HG02759 (cell line): ENCODE results near the gene BRF1.

Source experiments
- ATAC-seq: cut with Tn5 transposase; IDR thresholded peaks from one replicate; pipeline ENCODE4 v1.9.1; 2021; ENCODE audit warnings: mild to moderate bottlenecking, moderate library complexity; ENCODE audit not compliant: unreplicated experiment

Gene BRF1

DNA sequence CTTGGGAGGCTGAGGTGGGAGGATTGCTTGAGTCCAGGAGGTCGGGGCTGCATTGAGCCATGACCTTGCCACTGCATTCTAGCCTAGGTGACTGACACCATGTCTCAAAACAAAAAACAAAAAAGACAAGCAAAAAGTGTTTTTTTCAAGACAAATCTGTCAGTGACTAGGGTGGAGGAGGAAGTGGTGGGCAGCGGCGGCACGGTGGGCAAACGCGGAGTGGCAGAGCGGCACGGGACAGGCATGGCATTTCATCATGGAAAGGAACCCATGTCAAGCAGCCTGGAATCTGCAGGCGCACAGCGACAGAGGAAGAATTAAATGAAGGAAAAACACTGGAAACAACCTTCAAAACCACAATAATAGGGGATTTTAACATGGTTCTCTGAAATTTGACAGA is 56.5 kb downstream of the BRF1 start:
- no peak for ATAC-seq

DNA sequence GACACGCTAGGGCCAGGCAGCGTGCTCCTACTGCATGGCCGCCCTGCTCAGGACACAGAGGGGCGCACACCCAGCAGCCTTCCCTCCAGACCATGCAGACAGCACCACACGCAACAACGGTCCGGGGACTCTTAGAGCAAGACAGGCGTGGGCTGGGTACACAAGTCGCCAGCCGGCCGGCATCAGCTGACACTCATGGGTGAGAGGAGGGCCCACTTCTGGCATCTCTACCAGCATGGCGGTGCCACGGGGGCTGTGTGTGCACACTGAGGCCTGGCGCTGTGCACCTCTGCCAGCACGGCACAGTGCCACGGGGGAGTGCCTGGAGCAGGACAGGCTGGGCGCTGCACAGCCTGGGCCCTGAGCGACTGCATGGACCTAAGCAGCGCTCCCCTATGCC is 59.2 kb downstream of the BRF1 start:
- no peak for ATAC-seq

DNA sequence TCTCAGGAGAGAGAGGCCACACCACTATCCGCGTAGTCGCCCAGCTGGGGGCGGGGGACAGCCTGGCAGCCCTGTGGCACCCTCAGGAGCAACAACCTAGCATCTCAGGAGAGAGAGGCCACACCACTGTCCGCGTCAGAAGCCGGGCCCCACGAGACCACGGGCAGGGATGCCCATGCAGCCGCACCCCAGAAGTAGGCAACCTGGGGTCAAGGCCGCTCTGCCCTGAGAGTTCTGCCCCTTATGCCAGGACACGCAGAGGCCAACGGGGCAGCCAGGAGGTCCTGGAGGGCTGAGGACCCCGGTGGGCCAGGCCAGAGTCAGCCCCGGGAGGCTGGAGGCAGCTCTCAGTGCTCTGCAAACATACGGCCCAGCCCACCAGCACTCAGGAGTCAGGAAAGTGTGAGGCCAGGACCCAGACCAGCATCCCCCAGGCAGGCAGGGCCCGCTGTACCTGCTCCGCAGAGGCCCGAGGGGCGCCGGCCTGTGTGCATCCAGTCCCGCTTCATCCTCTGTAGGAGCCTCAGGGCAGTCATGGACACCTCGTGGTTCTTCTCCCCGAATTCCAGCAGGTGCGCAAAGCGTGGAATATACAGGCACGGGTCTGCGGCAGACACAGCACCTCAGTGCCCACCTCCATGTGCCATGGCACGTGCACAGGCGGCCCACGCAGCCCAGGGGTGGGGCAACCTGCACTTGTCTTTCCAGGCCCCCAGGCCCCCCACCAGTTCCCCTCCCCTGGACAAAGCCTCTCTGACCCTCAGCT is 59.8 kb downstream of the BRF1 start:
- ATAC-seq, result no peak

DNA sequence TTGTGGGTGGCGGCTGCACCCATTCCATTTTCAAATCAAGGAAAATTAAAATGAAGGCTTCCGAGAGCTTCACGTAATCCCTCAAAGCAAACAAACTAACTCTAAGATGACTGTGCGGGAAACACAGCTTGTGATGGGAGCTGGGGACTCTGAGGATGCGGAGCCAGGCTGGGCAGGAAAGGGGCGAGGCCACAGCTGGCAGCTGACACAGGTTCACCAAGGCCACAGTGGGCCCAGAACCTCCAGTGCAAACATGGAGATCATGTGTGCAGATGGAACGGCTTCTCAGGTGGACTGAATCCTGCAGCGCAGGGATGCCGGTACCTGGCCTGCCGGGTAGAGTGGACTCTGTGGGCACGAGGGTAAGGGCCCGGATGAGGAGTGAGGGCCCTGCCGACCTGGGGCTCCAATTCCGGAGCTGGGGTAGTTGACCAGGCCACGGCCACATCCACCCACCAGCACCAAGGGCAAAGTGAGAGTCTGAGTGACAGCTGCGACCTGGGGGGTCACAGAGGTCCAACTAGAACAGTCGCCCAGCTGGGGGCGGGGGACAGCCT is 71.6 kb downstream of the BRF1 start:
- no peak for ATAC-seq

DNA sequence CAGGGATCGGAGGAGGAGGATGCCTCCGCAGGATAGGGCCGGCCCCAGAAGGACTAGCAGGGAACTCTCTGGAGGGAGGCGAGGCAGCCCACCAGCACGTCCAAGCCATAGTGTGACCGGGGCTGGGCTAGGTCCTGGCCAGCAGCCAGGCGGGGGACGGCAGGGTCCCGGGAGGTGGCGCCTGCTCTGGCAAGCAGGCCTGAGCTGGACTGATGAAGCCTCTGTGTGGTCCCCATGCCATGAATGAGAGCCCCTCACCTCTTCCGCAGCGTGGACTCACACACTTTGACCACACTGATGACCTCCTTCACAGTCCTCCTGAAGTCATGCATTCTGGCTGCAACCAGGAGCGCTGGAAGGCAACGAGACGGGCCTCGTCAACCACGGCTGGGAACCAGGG is 72.2 kb downstream of the BRF1 start:
- ATAC-seq, result no peak

DNA sequence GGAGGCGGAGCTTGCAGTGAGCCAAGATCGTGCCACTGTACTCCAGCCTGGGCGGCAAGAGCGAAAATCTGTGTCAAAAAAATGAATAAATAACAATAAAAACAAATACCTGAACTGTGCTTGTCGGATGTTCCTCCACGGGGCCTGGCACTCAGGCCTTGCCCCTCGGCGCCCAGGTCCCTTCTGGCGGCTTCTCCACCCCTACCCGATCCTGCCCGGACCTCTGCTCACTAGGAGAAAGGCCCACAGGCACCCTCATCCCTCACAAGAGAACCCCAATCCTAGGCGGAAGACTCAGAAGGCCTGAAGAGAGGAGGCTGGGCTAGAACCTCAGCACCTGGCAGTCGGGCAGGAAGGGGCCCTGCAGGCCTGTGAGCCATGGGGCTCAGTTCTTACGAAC is 73.5 kb downstream of the BRF1 start:
- ATAC-seq, result no peak

DNA sequence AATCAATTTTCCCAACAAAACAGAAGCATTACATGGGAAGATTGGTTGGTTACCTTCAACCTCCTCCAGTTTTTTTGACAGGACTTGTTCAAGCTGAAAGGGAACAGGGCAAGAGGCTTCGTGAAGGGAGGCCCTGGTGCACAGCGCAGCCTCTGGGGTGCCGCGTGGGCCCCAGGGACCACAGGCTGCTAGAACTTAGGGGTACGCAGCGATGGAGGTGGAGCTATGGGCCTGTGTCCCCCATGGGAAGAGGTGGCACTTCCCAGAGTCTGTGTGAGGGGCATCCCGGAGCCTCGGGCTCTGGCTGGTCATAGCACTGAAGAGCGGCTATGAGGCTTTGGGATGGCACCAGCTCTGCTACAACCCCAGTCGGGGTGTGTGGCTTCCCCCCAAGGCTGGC is 74.6 kb downstream of the BRF1 start:
- no peak for ATAC-seq

DNA sequence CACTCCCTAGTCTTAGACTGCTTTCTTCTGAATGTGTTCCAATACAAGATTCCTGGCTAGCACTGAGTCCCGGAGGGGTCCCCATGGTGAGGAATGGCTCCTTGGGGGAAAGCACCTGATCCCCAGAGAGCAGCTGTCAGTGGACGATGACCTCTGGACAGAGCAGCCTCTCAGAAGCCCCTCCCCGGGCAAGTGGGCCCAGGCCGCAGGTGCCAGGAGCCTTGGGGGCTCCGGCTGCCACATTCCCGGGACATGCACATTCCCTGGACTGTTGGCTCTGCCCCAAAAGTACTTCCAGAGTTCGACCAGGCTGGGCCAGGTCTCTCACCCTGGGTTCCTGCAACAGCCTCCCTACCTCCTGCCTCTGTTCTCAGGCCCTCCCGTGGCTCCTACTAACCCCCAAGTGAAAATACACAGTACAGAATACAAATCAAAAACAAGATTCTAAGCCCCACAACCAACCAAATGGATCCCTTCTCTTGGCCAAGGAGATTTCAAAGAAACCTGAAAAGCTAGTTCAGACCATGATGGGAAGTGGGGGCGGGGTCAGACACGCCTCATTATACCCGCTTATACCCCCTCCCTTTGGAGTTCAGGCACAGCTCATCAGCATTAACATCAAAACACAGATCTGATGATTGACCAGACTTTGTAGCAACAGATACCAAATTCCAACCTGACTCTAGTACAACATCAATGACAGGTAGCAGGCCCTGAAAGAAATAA is 75.8 kb downstream of the BRF1 start:
- no peak for ATAC-seq

DNA sequence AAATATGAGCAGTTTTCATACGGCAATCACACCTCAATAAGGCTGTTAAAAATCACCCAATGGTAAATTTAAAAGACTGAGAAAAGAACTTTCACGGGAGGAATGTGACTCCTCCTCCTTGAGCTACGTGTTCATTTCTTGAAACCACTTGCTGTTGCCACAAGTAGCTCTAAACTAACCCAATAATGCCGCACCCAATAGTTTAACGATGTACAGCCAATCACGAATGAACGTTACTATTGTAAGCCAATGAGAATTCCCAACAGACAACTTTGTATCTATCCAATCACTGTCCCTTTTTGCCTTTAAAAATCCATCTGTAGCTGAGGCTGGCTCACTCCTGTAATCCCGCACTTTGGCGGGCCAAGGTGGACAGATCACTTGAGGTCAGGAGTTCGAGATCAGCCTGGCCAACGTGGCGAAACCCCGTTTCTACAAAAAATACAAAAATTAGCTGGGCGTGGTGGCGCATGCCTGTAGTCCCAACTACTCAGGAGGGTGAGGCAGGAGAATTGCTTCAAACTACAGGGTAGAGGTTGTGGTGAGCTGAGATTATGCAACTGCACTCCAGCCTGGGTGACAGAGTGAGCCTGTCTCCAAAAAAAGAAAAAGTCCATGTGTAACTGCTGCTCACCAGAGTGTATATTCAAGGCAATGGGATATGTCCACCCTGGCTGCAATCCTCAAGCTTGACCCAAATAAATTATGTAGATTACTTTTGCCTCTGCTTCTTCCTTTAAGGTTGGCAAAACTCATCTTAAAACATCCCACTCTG is 76.8 kb downstream of the BRF1 start:
- no peak for ATAC-seq

DNA sequence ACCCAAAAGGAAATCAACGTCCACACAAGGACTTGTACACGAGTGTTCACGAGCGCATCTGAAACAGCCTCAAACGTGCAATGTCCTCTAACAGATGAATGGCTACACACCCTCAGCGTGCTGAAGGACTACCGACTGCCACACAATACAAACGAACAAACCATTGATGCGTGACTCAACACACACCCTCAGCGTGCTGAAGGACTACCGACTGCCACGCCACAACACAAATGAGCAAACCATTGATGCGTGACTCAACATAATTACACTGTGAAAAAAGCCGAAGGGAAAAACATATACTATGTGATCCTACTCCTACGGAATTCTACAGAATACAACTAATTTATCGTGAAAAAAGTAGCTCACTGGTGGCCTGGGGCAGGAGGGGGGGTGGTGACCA is 77.5 kb downstream of the BRF1 start:
- ATAC-seq, result no peak

DNA sequence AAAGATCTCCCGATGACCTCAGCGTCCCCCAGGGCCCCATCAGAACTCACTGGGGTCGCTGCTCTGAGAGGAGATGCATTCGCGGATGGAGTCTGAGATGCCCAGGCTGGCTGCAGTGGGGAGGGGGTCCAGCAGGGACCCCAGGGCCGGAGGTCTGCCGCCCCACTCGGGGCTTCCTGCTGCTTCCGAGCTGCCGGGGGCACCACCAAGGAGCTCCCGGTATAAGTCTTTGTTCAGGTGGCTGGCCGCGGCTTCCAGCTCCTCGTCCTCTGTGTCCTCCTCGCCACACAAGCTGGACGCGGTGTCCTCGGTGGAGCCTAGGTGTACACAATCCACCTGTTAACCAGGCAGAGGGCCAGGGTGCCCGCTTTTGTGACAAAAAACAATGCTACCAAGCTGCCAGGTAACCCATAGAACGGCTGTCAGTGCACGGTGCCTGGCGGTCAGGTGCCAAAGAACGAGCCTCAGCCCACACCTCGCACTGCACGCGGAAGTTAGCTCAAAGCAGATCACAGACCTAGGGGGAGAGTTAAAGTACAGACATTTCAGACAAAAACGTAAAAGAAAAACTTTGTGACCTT is 79.1 kb downstream of the BRF1 start:
- ATAC-seq, result no peak

DNA sequence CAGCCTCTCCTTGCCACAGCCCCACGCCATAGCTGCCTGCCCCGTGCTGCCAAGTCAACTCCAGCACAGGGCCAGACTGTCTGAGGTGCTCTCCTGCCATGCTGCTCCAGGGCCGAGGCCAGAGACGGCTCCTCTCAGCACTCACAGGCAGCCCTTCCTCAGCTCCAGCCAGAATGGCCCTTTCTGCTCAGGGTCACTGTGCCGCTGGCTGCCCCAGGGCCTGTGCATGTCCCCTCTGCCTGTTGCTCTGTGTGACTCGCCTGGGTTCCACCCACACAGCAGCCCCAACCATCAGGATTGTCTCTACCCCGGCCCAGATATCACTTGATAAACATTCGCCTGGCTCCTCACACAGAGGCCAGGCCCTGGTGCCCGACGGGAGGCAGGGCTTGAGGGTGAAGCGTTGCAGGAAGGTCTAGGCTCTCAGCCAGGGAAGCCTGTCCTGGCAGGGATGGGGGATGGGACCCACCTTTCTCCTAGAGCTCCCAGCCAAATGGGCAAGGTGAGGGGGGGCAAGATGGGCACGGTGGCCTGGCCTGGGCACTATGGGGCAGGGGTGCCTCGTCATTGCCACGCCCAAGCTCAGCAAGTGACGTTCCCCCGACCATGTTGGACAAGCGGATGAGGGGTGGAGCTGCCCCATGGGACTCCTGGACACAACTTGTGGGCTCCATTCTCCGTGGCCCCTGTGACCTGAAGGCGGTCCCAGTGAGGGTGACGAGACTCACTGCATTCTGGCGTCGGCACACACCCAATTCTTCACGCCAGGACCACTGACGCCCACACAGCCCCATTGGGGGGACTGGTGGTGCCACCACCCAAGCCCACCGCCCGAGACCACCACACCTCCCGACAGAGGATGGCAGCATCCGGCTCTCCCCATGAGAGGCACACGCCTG is 79.9 kb downstream of the BRF1 start:
- ATAC-seq, result no peak

DNA sequence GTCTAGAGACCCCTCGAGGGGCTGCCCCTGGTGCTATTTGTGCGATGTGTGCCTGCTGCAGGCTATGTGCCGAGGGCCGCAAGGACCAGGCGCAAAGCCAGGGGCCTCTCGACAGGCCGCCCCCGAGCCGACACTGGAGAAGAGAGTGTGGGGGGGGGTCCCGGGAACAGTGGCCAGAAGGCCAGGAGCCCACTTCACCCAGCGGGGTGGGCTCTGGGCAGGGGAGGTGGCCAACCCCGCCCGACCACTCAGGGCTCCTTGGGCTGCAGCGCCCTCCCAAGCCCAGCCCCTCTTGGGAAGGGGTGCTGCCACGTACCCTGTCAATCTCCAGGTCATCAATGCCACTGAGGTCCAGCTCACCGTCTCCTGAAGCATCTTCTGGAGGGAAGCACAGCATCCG is 81.0 kb downstream of the BRF1 start:
- no peak for ATAC-seq

DNA sequence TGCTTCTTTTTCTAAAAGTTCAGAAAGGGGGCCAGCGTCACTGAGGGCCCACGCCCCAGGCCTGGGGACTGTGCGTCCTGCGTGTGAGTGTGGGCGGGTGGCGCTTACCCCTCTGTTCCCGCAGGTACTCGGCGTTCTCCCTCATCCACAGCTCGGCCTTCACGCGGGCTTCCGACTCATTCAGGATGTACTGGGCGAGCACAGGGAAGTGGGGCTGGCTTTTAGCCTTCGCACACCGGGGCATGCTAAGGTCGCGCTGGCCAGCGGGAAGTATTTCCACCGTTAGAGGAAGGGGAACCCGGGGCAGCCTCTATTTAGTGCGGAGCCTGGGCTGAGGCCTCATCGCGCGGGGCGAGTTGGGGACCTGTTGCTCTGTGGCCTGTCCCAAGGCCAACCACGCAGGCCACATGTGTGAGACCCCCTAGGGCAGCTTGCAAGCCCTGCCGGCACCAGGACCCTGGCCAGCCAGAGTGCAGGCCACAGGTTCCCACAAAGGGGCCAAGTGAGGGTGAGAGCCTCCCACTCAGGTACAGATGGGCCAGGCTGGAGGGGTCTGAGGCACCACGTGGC is 81.7 kb downstream of the BRF1 start:
- ATAC-seq, result no peak

DNA sequence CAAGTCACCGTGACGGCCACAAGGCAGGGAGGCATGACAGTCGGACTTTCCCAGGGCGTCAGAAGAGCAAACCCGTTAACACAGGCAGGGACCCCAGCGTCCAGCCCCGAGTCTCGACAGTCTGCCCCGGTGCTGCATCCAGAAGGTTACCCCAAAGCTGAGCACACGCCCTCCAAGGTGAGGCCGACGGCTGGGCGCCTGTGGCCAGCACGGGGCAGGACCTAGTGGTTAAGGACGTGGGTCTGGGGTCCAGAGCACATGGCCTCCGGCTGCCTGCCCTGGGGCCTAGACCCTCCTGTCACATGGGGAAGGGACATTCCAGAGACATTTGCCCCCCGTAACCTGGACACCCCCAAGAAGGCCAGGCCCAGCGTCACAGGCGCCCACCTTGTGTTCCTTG is 82.2 kb downstream of the BRF1 start:
- no peak for ATAC-seq

DNA sequence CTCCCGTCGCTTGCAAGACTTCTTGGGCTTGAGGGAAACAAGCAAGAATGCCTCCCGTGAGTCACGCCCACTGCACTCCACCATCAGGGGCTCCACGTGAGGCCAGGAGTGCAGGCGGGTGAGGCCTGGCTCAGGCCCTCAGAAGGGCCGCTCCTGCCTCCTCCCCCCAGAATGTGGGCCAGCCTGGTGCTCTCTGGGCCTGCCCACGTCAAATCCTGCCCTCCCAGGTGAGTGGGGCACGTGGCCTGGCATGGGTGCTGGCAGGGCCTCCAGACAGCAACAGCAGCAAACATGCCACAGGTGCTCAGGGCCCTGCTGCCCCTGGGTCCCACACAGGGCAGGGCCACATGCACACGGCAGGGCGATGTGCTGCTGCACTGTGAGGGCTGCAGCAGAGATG is 83.0 kb downstream of the BRF1 start:
- ATAC-seq, result no peak

DNA sequence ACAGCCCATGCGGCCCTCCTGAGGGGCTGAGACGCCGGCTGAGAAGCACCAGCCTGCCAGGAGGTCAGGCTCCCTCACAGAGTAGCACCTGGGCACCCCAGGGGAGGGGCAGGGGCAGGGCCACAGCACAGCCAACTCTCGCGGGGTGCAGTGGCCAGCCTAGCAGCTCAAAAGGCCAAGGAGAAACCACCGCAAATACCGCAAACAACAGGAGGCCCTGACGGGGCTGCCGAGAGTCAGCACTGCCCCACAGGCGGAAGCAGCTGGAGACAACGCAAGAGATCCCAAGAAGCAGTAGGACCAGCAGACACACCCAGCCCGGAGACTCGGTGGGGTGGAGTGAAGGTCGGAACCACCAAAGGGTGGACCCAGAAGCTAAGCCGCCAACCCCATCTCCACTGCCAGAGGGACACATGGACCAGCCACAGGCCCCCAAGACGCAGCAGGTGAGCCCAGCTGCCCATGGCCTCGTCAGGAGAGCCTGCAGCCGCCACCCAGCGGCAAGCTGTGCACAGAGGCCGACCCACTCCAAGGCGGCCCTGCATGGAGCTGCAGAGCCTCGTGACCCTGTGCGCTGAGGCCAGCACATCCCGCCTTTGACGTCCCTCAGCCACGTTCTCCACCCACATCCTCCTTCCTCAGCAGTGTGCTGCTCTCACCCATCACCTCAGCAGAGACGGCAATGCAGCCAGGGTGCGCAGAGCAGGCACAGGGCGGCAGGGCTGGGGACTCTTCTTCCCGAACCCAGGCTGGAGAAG is 84.1 kb downstream of the BRF1 start:
- ATAC-seq, result no peak

DNA sequence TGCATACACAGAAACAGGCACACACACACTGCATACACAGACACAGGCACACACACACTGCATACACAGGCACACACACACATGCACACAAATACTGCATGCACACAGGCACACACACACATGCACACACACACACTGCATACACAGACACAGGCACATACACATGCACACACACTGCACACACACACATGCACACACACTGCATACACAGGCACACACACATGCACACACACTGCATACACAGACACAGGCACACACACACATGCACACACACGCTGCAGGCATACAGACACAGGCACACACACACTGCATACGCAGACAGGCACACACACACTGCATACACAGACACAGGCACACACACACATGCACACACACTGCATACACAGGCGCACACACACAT is 85.2 kb downstream of the BRF1 start:
- no peak for ATAC-seq

DNA sequence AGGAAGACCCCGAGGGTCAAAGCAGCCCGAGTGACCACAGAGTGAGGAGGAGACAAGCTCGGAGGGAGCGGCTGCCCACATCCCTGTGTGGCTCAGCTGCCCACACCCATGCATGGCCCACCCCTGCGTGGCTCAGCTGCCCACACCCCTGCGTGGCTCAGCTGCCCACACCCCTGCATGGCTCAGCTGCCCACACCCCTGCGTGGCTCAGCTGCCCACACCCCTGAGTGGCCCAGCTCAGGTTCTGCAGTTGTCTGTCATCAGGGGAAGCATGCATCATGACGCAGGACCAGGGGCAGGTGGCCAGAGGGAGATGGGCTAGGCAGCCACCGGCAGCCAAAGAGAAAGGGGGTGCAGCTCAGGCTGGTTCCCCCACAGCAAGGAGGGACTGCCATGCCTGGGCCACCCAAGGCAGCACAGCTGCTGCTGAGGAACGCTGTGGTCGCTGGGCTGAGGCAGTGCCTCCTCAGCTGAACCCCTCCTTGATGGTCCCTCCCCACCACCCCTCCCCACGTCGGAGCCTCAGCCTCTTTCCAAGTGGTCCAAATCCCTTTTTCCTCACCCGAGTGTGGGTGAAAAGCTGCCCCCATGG is 86.4 kb downstream of the BRF1 start:
- ATAC-seq, result no peak
